HG03060 (cell line): ENCODE data around the gene NPB.

ENCODE experiments used
- ATAC-seq: cut with Tn5 transposase; IDR thresholded peaks from one replicate; pipeline ENCODE4 v1.9.1; 2021; ENCODE audit warnings: low read depth, moderate number of reproducible peaks; ENCODE audit not compliant: unreplicated experiment

NPB gene

DNA sequence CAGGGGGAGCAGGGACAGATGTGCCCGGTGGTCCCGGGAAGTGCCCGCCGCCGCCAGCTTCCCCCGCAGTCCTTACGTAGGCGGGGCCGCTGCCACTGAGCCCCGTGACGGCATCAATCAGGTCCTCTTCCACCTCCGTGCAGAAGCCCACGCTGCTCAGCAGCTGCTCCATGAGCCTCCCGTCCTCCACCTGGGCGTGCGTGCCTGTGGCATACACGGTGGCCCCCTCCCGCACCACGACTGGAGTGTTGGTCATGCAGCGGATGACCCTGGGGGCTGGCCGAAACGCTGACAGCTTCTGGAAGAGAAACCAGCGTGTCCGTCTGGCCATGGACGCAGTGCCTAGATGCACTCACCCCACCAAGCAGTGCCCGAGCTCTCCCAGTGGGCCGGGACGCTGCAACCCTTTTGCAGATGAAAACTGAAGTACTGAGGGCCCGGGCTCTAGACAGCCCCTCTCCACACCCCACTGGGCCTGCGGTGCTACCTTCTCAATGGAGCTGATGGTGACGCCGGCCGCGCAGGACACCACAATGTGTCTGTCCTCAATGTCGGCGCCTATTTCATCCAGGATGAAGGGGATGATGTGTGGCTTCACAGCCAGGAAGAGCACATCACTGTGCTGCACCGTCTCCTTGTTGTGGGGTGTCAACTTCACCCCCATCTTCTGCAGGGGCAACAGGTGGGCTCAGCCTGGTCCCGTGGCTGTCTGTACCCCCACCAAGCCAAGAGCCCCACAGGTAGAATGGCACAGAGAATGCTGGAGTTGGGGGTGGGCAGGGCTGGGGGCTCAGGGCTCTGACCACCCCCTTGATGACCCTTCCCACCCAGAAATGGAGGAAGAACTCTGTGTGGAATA is 33.0 kb downstream of the NPB start:
- ATAC-seq: no peak

DNA sequence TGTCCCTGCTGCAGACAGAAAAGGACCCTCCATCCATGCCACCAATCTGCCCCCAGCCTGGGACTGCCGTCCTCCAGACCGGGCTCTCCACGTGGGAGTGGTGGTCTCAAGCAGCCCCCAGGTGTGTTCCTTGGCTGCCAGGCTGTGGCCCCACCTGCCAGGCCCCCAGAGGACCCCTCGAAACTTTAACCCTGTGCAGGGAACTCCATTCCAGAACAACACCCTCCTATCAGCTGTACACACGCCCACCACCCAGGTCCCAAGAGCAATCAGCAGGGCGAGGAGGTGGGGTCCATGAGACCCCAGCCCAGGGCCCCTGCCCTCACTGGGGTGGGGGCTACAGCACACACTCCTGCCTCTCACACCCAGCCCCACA is 33.7 kb downstream of the NPB start:
- ATAC-seq: no peak

DNA sequence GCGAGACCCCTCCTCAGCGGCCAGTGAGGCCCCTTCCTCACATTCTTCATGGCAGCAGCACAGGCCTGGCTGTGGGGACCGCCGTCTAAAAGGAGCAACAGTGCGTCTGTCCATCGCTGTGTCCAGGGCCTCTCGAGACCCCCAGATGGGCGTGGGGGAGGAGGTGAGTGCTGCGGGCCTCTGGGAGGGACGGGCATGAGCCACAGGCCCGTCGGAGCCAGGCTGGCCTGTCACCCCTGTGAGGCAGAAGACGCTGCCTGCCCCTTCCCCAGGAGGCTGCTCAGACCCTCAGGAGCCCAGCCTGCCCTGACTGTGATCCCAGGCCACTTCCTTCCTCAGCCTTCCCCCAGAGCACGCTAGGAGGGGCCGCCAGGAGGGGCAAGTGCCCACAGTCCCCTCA is 37.2 kb downstream of the NPB start:
- no peak for ATAC-seq

DNA sequence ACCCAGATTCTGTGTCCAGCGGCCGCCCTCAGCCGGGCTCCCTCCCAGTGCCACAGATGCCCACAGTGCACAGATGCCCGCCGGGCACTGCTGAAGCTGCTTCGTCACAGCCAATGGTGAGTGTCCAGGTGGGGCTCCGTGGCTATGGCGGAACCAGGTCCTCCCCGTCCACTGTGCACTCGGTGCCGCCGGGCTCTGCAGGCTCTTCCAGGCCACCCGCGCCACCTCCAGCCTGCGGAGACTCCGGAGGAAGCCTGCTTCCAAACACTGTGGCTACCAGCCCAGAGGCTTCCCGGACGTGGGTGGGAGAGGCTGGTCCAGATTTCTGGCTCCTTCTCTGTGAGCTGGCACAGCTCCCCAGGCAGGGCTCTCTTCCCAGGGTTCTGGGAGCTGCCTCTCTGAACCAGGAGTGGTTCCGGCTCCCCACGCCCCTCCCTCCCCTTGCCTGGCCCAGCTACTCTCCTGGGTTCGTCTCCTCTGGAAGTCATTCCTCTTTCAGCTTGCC is 37.9 kb downstream of the NPB start:
- no peak for ATAC-seq

DNA sequence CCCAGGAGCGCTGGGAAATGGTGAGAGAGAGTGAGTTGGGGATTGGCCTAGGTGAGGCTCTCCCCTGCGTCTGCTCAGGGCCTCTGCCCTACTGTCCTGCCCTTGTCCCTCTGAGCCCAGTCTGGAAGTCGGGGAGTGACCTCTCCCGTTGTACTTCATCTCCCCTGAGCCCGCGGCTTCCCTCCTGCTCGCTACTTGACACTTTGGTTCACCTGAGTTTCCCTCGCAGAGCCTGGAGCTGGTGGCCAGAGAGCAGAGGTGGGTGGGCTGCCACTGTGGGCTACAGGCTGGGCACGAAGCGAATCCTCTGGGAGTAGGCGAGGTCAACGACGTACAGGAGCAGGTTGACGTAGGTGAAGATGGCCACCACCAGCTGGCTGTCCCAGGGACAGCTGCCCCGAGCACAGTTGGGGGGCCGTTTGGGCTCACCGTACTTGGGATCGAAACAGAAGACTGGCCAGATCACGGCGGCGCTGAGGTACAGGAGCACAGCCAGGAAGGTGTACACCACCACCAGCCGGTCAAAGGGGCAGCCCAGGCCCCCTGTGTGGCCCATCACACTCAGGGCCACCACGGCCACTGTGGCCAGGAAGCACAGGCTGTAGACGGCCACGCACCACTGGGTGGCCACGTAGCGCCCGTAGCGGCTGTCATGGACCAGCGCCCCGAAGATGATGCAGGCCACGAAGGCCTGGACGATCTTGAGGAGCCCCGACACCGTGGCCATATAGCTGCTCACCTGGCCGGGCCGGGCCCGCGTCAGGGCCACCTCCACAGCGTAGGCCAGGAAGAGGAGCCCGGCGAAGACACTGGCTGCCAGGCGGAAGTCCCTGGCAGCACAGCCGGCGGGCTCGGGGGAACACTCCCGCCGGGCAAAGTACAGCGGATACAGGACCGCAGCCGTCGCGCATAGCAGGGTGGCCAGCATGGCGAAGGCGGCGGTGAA is 38.8 kb downstream of the NPB start:
- ATAC-seq: no peak

DNA sequence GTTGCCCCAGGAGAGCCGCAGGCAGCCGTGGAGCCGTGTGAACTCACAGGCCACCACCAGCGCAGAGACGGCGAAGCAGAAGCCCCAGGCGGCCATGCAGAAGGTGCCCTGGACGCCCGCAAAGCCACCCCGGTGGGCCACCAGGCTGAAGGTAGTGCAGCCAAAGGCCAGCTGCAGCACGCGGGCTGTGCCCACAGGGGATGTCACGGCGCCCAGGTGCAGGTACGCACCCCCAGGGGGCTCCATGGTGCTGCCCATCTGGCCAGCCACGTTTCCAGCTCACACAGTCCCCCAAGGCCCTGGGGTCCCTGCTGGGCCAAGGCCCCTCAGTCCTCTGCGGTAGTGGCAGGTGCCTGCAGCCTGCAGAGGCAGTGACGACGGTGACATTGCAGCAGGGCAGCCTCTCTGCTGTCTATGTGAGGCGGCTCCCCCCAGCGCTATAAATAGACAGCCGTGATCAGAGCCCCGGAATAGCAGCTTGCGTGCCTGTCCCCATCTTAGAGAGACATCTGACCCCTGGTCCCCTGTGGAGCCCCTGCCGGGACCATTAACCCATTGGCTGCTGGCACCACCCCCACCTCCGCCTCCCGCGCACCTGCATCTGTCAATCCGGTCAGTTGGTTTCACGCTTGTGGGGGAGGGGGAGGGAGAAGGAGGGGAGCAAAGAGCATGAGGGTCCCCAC is 39.6 kb downstream of the NPB start:
- ATAC-seq: no peak

DNA sequence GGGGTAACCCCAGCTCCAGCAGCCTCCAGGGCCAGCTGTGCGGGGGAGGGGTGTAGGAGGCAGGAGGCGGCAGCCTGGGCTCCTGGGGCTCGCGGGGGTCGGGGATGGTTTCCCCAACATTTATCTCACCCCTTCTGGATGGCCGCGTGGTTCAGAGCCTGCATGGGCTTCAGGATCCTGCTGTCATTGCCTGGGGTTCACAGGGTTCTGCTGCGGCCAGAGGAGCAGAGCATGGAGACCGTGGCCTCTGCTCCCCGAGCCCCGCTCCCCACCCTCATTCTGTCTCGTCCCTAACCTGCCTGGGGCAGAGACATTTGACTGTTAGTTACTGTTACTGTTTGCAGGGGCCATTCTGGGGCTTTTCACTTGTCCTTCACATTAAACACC is 40.1 kb downstream of the NPB start:
- no peak for ATAC-seq

DNA sequence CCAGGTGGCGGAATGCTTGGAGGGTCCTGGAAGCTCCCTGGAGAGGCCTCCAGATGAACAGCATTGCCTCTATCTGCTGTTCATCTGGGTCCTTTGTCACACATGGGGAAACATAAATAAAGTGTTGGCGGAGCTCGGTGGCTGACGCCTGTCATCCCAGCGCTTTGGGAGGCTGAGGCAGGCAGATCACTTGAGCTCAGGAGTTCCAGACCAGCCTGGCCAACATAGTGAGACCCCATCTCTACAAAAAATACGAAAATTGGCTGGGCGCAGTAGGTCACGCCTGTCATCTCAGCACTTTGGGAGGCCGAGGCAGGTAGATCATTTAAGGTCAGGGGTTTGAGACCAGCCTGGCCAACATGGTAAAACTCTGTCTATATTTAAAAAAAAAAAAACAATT is 42.8 kb downstream of the NPB start:
- ATAC-seq: no peak

DNA sequence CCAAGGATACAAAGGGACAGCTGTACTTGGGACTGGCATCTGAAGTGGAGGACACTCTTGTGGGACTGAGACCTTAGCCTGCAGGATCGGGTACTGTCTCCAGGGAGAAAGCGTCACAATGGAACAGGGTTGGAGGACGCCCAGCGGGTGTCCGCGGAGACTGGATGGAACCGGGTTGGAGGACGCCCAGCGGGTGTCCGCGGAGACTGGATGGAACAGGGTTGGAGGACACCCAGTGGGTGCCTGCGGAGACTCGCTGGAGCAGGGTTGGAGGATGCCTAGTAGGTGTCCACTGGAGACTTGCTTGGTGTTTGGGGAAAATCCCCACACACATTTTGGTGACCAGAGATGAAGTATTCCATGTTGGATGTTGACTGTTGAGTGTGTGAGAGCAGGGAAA is 45.2 kb downstream of the NPB start, which contains the start of gene MYADML2:
Gene MYADML2 (minus strand): TSS at position 45 of the 400 bp plus-strand sequence. CDS start 5,492 bp downstream, outside the sequence.
- ATAC-seq: no peak

DNA sequence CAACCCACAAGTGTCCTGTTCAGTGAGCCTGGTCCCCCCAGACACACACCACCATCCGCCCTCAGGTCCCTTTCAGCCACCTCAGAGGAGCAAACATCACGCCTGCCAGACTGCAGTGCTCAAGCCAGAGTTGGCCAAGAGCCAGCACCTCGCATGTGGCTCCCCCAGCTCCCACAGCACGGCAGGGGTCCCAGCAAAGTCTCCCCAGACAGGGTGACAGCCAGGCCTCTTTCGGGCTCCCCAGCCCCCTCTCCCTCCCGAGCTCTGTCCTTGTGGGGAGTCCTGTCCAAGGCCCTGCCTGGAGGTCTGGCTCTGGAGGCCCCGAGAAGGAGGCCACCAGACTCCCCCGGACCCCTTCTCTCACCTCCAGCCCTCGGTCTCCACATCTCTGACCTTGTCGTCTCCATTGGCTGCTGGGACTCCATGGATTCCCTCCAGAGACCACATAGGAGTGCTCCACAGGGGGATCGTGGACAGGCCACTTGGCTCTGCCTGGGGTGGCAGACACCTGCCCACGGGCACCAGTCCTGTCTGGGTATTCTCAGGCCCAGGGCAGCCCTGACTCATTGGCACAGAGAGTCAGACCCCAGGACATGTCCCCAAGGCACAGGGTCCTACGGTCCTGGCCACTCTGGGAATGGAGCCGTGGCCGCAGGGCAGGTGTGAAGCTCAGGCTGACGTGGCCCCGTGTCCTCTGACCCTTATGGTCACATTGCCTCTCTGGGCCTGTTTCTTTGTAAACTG is 46.8 kb downstream of the NPB start:
- no peak for ATAC-seq

DNA sequence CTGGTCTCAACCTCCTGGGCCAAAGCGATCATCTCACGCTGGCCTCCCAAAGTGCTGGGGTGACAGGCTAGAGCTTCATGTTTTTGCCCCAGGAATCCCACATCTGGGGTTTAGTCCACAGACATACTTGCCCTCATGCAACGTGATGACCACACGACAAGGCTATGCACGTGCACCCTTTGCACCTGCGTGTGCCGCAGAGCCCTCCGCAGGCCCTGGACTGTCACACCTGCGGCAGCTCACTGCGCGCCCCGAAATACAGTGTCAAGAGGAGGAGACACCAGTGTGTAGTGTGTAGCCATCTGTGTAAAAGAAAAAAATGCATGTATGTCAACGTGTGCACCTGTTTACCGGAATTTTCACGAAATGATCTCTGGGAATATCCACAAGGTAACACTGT is 48.5 kb downstream of the NPB start:
- no peak for ATAC-seq

DNA sequence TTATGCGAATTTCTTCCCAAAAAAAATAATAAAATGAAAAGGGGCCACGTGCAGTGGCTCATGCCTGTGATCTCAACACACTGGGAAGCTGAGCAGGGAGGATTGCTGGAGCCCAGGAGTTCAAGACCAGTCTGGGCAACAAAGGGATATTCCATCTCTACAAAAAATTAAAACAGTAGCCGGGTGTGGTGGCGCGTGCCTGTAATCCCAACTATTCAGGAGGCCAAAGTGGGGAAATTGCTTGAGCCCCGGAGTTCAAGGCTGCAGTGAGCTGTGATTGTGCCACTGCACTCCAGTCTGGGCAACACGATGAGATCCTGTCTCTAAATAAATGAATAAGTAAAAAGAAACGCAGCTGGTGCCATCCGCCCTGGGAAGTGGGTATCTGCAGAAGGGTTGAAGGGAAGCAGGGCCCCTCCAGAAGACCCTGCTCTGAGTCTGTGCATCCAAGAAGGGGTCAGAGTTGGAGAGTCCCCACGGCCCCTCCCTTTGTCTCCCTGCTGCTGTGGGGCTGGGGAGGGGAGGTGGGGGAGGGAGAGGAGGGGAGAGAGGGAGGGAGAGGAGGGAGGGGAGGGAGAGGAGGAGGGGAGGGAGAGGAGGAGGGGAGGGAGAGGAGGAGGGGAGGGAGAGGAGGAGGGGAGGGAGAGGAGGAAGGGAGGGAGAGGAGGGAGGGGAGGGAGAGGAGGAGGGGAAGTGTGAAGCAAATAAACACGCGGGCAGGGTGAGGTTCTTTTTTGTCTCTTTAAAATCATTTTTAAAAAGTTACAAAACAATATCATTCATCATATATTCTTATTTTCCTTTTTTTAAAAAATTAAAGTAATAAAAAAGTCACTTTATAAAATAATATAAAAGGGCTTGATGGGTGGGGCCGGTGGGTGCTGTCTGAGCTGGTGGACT is 50.0 kb downstream of the NPB start:
- no peak for ATAC-seq
